AG09319 (cell line): Measurements from ENCODE around the gene PTPRZ1.

Experiments used
- DNase-seq: peaks from one replicate; pipeline ENCODE4 v3.0.0-alpha.2; 2010; ENCODE audit warnings: low read depth; ENCODE audit errors: extremely low read depth
- CTCF ChIP-seq: IDR thresholded peaks from 2 replicates; pipeline ENCODE4 v1.5.1; 2011; ENCODE audit warnings: low read depth, mild to moderate bottlenecking, inconsistent platforms, low read length, moderate library complexity

PTPRZ1 gene

DNA sequence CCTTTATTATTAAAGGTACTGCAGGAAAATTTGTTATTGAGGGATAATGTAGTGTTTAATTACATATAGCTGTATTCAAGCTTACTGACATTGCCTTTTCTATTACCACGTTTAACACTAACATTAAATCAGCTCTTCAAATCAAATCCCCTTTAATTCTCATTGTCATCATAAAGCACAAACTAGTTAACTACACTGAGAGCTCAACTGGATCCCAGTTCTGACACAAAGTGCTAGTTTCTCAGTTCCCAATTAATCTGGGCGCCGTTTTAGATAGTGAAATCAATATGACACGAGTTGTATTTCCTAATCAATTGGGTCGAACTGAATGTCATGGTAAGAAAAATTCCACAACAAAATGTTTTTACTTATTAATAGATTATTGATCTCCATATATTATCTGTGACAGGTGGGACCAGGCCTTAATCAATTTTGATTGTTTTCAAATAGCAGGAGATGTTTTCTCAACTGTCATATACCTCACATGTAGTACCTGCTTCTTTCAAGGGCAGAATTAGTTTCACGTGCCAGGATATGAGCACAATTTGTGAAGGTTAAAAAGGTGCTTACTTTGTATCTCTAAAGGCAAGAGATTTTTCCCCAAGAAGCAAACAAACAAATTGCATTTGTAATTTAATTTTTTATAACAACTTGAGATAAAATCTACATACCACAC, 200.1 kb downstream of the PTPRZ1 start:
- DNase-seq: no peak
- no peak for TF ChIP-seq CTCF

DNA sequence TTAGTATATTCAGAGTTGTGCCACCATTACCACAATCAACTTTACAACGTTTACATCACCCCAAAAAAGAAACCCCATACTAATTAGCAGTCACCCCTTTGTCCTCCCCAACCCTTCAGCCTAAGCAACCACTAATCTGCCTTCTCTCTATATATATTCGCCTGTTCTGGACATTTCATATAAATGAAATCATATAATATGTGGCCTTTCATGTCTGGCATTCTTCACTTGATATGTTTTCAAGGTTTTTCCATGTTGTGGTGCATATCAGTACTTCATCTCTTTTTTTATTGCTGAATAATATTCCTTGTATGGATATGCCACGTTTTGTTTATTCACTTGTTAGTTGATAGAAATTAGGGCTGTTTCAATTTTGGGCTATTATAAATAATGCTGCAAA, 200.7 kb downstream of the PTPRZ1 start:
- no peak for DNase-seq
- no peak for TF ChIP-seq CTCF

DNA sequence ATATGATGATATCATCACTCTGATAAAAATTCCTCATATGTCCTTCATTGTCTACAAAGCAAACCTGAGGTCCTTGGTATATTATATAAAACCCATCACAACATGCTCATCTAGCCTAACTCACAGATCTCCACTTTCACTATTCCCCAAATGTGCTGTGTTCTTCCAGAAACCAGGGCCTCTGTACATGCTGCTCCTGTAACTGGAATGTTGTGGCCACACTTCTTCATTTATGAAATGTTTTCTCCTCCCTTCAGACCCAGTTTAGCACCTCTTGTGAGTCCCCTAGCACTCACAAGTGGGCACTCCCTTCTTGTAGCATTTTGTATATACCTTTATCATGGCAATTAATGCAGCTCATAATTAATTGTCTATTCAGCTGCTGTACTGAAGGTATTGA, 209.2 kb downstream of the PTPRZ1 start:
- no peak for TF ChIP-seq CTCF

GRCh38 chr7:122082670-122083069, 209.7 kb downstream of the PTPRZ1 start:
- TF ChIP-seq CTCF: no peak

More for the DNA sequence above, 209.2 kb downstream of the PTPRZ1 start:
- DNase-seq: no peak

GRCh38 chr7:122092964-122093797, 220.2 kb downstream of the PTPRZ1 start:
- peak; percentile 52 for DNase-seq

More at GRCh38 chr7:122082670-122083069, 209.7 kb downstream of the PTPRZ1 start:
- no peak for DNase-seq

DNA sequence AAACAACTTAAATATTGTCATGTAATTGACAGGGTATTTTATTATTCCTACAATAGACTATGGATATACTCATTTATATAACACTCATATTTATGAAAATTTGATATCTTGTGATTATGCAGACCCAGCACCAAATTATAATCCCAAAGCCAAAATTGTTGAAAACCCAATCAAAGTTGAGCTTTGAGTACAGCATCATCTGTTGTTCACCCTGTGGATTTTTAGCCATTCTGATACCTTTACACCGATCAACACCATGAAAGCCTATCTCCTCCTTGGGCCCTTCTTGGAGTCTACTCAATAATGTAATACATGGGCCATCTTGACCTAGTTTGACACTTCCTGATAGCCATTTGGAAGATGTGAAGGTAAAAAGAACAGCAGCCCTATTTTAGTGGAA, 221.6 kb downstream of the PTPRZ1 start:
- no peak for DNase-seq
- no peak for TF ChIP-seq CTCF

More at GRCh38 chr7:122092964-122093797, 220.2 kb downstream of the PTPRZ1 start:
- TF ChIP-seq CTCF: peak; percentile 95

DNA sequence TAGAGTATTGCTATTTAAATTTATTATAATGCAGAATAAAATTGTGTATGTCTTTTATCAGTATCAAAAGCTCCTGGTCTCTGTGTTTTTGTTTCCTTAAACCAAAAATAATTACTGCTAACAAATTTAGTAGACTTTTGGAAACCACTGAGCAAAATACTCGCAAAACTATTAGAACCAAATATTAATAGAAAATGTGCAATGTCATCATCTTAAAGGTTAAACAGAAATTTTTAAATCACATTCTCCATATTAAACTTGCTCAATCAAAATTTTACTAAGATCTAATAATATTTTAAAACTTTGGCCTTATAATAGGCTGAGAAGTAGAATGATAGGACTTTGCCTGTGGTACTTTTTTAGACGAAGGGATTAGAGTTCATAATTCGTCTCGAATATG, 222.7 kb downstream of the PTPRZ1 start:
- no peak for TF ChIP-seq CTCF

More for the DNA sequence above, 222.7 kb downstream of the PTPRZ1 start:
- no peak for DNase-seq
